Ascending aorta (tissue), 2 donors: ENCODE data around the gene MBD6. TPM values are rescaled to one million over a fixed set of nuclear protein-coding genes. Genes with fewer than 3 reads are reported as not detected.
"Not testable (repeated sequence)": the region's sequence is repeated elsewhere in the genome, so short reads cannot be mapped to it uniquely, and the experiment has no call there.

Source experiments
- DNase-seq, 2 donors: peaks; one replicate each; pipeline ENCODE4 v3.0.0-alpha.2; 2019; ENCODE audit warnings: low spot score in 2 of 2
- H3K27ac ChIP-seq, 2 donors: fragments of 200-600 bp; sonication (generic); one replicate each; pipeline ENCODE4 v1.5.1; 2016 to 2017; ENCODE audit warnings: mild to moderate bottlenecking in 1 of 2
- H3K27me3 ChIP-seq: fragments of 200-600 bp; sonication (generic); one replicate; pipeline ENCODE4 v1.5.1; 2017
- H3K36me3 ChIP-seq, 2 donors: fragments of 200-600 bp; sonication (generic); one replicate each; pipeline ENCODE4 v1.5.1; 2016
- H3K4me1 ChIP-seq, 2 donors: fragments of 200-600 bp; sonication (generic); one replicate each; pipeline ENCODE4 v1.5.1; 2016 to 2017; ENCODE audit warnings: mild to moderate bottlenecking in 1 of 2
- H3K4me3 ChIP-seq, 2 donors: fragments of 200-600 bp; sonication (generic); one replicate each; pipeline ENCODE4 v1.5.1; 2016 to 2017; ENCODE audit warnings: mild to moderate bottlenecking in 1 of 2
- H3K9me3 ChIP-seq, 2 donors: fragments of 200-600 bp; sonication (generic); one replicate each; pipeline ENCODE4 v1.5.1; 2016
- intact Hi-C: fragments of 100-400 bp; cut with DNase I; formaldehyde crosslinking; loops from one replicate; pipeline ENCODE4 v1.15.1; 2023
- total RNA-seq: library from RNA; depleted of rRNA; stranded (reverse); fragments of >200 nt; gene quantifications from one replicate; pipeline ENCODE4 v1.1.0, GENCODE V29; 2016
- TF ChIP-seq, protein P1 (sequence below), 3 experiments: fragments of 200-600 bp in 2 of 3; fragments of 450-650 bp in 1 of 3; sonication (generic) in 2 of 3; IDR thresholded peaks; one replicate each; pipeline ENCODE4 v1.5.1; 2016 to 2019; ENCODE audit warnings: antibody characterized with exemption in 3 of 3, mild to moderate bottlenecking in 1 of 3, moderate library complexity in 1 of 3

Gene MBD6
- total RNA-seq, 1 donor from 2014 or later: 48.5 TPM

DNA sequence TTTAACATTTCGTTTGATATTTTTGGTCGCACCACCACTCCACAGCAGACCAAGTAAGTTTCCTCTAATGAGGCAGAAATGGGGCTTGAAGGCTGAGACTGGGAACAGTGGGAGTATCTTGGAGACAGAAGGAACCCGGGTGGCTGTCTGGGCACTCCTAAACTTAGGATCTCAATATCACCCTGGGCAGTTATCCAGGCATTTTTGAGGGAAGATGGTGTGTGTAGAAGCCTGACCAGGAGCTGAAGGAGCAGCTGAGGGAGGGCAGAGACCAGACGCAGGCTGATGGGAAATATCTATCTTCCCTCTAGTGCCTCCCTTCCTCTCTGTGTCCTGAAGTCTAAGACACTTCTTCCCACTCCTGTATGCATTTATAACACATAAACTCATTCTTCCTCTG is 24.1 kb upstream of the MBD6 start:
- H3K9me3 ChIP-seq: no peaks in the 10 kb centered on the region
- no peaks in the 10 kb centered on the region for H3K4me1 ChIP-seq
- no peak overlapping the region for H3K4me3 ChIP-seq
- H3K27me3 ChIP-seq: no peaks in the 10 kb centered on the region
- peaks cover 56 to 86% of the 10 kb centered on the region in 2 donors for H3K36me3 ChIP-seq
- DNase-seq: no peak
- TF ChIP-seq, protein P1, sequence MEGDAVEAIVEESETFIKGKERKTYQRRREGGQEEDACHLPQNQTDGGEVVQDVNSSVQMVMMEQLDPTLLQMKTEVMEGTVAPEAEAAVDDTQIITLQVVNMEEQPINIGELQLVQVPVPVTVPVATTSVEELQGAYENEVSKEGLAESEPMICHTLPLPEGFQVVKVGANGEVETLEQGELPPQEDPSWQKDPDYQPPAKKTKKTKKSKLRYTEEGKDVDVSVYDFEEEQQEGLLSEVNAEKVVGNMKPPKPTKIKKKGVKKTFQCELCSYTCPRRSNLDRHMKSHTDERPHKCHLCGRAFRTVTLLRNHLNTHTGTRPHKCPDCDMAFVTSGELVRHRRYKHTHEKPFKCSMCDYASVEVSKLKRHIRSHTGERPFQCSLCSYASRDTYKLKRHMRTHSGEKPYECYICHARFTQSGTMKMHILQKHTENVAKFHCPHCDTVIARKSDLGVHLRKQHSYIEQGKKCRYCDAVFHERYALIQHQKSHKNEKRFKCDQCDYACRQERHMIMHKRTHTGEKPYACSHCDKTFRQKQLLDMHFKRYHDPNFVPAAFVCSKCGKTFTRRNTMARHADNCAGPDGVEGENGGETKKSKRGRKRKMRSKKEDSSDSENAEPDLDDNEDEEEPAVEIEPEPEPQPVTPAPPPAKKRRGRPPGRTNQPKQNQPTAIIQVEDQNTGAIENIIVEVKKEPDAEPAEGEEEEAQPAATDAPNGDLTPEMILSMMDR (IDR thresholded peaks at IDR 0.05): no peak
- intact Hi-C loops: no loop called here
- no peak overlapping the region for H3K27ac ChIP-seq

DNA sequence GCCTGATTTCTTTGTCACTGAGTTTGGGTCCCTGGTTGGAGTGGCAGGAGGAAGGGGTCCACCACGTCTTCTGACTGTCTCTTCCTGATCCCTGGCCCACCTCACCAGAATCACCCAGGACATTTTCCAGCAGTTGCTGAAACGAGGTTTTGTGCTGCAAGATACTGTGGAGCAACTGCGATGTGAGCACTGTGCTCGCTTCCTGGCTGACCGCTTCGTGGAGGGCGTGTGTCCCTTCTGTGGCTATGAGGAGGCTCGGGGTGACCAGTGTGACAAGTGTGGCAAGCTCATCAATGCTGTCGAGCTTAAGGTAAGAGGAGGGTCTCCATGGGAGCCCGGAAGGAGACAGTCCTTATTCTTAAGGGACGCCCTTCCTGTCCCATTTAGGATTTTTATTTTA is 22.4 kb upstream of the MBD6 start:
- H3K27ac ChIP-seq: no peak overlapping the region
- intact Hi-C loops: no loop called here
- H3K27me3 ChIP-seq: no peaks in the 10 kb centered on the region
- no peaks in the 10 kb centered on the region for H3K4me1 ChIP-seq
- TF ChIP-seq, protein P1 (IDR thresholded peaks at IDR 0.05): no peak
- no peak for DNase-seq
- no peaks in the 10 kb centered on the region for H3K9me3 ChIP-seq
- peaks cover 66 to 92% of the 10 kb centered on the region in 2 donors for H3K36me3 ChIP-seq
- H3K4me3 ChIP-seq: no peak overlapping the region

DNA sequence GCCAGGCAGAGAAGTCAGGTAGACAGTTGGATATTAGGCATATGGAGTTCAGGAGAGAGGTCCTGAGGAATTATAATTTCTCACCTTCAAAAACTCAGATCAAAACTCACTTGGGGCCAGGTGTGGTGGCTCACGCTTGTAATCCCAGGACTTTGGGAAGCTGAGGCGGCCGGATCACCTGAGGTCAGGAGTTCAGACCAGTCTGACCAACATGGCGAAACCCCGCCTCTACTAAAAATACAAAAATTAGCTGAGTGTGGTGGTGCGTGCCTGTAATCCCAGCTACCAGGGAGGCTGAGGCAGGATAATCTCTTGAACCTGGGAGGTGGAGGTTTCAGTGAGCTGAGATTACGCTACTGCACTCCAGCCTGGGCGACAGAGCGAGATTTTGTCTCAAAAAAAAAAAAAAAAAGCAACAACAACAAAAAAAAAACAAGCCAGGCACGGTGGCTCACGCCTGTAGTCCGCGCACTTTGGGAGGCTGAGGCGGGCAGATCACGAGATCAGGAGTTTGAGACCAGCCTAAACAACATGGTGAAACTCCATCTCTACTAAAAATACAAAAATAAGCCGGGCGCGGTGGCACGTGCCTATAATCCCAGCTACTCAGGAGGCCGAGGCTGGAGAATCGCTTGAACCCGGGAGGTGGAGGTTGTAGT is 20.2 kb upstream of the MBD6 start:
- intact Hi-C loops, H3K27me3 ChIP-seq, H3K9me3 ChIP-seq, H3K4me1 ChIP-seq, H3K27ac ChIP-seq, DNase-seq, H3K4me3 ChIP-seq: not testable (repeated sequence)
- peaks cover 76 to 88% of the 10 kb centered on the region in 2 donors for H3K36me3 ChIP-seq

DNA sequence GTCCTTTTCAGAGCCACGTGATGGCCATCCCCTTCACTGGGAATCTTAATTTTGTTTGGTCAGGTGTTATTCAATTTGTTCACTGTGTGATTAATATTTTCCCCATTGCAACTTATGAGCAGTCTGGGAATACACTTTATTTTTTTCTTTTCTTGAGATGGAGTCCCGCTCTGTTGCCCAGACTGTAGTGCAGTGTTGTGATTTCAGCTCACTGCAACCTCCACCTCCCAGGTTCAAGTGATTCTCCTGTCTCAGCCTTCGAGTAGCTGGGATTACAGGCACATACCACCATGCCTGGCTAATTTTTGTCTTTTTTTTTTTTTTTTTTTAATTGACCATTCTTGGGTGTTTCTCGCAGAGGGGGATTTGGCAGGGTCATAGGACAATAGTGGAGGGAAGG is 16.1 kb upstream of the MBD6 start:
- H3K27me3 ChIP-seq, H3K9me3 ChIP-seq, H3K27ac ChIP-seq, H3K4me3 ChIP-seq, H3K4me1 ChIP-seq, DNase-seq, intact Hi-C loops: not testable (repeated sequence)
- peaks cover 62 to 71% of the 10 kb centered on the region in 2 donors for H3K36me3 ChIP-seq

DNA sequence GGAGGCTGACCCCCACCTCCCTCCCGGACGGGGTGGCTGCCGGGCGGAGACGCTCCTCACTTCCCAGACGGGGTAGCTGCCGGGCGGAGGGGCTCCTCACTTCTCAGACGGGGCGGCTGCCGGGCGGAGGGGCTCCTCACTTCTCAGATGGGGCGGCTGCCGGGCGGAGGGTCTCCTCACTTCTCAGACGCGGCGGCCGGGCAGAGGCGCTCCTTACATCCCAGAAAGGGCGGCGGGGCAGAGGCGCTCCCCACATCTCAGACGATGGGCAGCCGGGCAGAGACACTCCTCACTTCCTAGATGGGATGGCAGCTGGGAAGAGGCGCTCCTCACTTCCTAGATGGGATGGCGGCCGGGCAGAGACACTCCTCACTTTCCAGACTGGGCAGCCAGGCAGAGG is 14.8 kb upstream of the MBD6 start:
- peaks cover 64 to 71% of the 10 kb centered on the region in 2 donors for H3K36me3 ChIP-seq
- intact Hi-C loops, H3K27me3 ChIP-seq, H3K27ac ChIP-seq, H3K4me1 ChIP-seq, DNase-seq, H3K4me3 ChIP-seq, H3K9me3 ChIP-seq: not testable (repeated sequence)

DNA sequence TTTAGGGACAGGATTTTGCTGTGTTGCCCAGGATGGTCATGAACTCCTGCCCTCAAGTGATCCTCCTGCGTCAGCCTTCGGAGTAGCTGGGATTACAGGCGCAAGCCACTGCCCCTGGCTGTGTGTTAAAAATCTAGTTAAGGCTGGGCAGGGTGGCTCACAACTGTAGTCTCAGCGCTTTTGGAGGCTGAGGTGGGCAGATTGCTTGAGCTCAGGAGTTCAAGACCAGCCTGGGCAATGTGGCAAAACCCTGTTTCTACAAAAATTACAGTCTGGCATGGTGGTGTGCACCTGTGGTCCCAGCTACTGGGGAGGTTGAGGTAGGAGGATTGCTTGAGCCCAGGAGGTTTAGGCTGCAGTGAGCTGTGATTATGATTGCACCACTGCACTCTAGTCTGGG is 11.5 kb upstream of the MBD6 start:
- Histone ChIP-seq H3K36me3 (peaks cover 65 to 73% of the 10 kb centered on the region in 2 donors), H3K4me3 (no peak overlapping the region), H3K27me3 (no peaks in the 10 kb centered on the region), H3K27ac (no peak overlapping the region), H3K4me1 (no peaks in the 10 kb centered on the region), H3K9me3 (no peaks in the 10 kb centered on the region)
- no peak for DNase-seq
- TF ChIP-seq, protein P1 (IDR thresholded peaks at IDR 0.05): no peak
- intact Hi-C loops: no loop called here

DNA sequence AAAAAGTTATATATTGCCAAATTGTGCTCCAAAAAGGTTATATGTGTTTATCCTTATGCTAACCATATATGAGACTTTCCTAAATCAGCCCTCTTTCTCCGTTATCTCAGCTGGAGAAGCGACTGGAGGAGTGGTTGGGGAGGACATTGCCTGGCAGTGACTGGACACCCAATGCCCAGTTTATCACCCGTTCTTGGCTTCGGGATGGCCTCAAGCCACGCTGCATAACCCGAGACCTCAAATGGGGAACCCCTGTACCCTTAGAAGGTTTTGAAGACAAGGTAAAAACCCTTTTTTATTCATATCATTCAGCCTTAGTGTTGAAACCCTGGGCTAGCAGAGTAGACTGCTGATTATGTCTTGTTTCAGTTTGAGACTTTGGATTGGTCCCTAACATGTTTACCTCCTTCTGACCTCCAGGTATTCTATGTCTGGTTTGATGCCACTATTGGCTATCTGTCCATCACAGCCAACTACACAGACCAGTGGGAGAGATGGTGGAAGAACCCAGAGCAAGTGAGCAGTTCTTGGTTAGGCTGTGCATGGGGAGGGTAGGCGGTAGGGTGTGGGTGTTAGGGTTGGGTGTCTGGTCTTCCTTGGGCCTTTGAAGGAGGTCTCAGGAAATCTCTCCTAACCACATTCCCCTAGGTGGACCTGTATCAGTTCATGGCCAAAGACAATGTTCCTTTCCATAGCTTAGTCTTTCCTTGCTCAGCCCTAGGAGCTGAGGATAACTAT is 10.9 kb upstream of the MBD6 start:
- intact Hi-C loops: no loop called here
- no peaks in the 10 kb centered on the region for H3K4me1 ChIP-seq
- no peaks in the 10 kb centered on the region for H3K27me3 ChIP-seq
- no peaks in the 10 kb centered on the region for H3K9me3 ChIP-seq
- H3K4me3 ChIP-seq: no peak overlapping the region
- TF ChIP-seq, protein P1 (IDR thresholded peaks at IDR 0.05): no peak
- H3K36me3 ChIP-seq: peaks cover 66 to 74% of the 10 kb centered on the region in 2 donors
- no peak overlapping the region for H3K27ac ChIP-seq
- DNase-seq: no peak
